AG08395 (cell line): Measurements from ENCODE around the gene SLC6A11.

Source experiments
- DNase-seq: peaks from one replicate; pipeline ENCODE4 v3.0.0; 2012; ENCODE audit warnings: mixed read lengths, low spot score

Gene SLC6A11

GRCh38 chr3:10981031-10981430 lies 165.0 kb downstream of the SLC6A11 start:
- DNase-seq, result no peak

GRCh38 chr3:10981961-10982360 lies 165.9 kb downstream of the SLC6A11 start:
- peak; percentile 46 for DNase-seq

- no peak for DNase-seq
These were observed 166.8 kb downstream of the SLC6A11 start for GRCh38 chr3:10982782-10983181.

- peak; percentile 79 for DNase-seq
These were observed 167.3 kb downstream of the SLC6A11 start for GRCh38 chr3:10983219-10983916.

- no peak for DNase-seq
These were observed 168.4 kb downstream of the SLC6A11 start for GRCh38 chr3:10984371-10984896.

GRCh38 chr3:10985181-10985580 lies 169.2 kb downstream of the SLC6A11 start:
- DNase-seq, result no peak

- no peak for DNase-seq
These were observed 170.6 kb downstream of the SLC6A11 start for GRCh38 chr3:10986592-10986991.

- DNase-seq, result no peak
These were observed 172.1 kb downstream of the SLC6A11 start for GRCh38 chr3:10988001-10988665.

- no peak for DNase-seq
These were observed 173.0 kb downstream of the SLC6A11 start for GRCh38 chr3:10988991-10989484.
